Ureter (tissue), 1 donor: ENCODE data around the gene TRIM27. TPM values are rescaled to one million over a fixed set of nuclear protein-coding genes. Genes with fewer than 3 reads are reported as not detected.
"Not testable (repeated sequence)": the region's sequence is repeated elsewhere in the genome, so short reads cannot be mapped to it uniquely, and the experiment has no call there.

Experiments
- DNase-seq: peaks from one replicate; pipeline ENCODE4 v3.0.0-alpha.2; 2020; ENCODE audit warnings: low spot score
- total RNA-seq: library from RNA; stranded (reverse); gene quantifications from one replicate; pipeline ENCODE4 v1.2.4, GENCODE V29; 2023
- donor health status: DM: yes; HTN: yes; CAD: no.

The TRIM27 gene
- total RNA-seq, 1 donor from 2014 or later, result 85.2 TPM

- DNase-seq, result no peak
These were observed 19.4 kb upstream of the TRIM27 start for GRCh38 chr6:28943223-28943556.

GRCh38 chr6:28941684-28942448 is 18.1 kb upstream of the TRIM27 start:
- DNase-seq, result no peak

DNA sequence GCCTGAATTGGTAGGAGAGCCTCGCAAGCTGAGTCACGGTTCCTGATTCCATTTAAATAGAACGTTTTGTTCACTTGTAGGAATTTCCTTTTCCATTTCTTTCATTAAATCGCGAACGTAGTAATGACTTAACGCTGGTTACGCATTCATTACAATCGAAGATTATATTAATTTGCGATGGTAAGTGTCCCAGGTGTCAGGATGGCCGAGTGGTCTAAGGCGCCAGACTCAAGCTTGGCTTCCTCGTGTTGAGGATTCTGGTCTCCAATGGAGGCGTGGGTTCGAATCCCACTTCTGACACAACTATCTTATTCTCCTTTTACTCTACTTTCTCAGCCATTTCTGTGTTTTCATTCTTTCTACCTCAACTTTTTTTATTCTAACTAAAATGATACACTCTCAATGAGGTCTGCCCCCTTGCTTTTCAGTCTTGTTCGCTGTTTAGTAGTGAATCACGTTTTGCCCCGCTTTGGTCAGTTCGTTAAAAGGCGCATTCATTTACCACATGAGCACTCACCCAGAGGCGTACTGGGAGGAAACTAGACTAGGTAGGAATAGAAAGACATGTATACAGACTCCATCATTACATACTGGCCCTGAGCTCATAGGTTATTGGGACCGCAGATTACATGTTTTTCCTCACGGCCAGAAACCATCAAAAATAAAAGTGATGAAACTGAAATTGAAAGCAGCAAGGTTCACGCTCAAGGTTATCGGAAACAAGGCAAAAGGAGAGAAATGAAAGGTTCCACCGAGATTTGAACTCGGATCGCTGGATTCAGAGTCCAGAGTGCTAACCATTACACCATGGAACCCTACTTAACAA is 17.3 kb upstream of the TRIM27 start:
- DNase-seq, result peak; percentile 84

DNA sequence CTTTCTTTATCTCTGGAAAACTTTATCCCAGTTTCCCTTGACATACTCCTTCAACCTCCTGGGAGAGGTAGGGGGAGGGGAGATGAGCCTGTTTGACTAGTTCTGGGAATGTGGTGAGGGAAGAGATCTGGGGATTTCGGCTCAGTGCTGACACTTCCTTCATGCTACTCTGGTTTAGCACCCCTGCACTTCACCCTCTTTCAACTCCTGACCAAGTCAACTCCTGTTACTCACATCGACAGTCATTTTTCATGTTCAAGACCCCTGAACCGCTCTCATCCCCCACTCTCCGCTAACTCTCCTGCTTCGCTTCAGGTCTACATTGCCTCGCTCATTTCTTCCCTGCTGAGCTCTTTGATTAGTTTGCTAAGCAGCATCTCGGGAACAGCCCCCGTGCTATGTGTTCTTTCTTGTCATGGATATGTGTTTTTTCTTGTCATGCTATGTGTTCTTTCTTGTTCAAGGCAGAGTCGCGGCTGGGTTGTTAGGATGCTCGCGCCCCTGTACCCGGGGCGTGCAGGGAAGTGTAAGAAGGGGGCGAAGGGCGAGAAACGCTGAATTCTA is 16.6 kb upstream of the TRIM27 start:
- peak; percentile 48 for DNase-seq

DNA sequence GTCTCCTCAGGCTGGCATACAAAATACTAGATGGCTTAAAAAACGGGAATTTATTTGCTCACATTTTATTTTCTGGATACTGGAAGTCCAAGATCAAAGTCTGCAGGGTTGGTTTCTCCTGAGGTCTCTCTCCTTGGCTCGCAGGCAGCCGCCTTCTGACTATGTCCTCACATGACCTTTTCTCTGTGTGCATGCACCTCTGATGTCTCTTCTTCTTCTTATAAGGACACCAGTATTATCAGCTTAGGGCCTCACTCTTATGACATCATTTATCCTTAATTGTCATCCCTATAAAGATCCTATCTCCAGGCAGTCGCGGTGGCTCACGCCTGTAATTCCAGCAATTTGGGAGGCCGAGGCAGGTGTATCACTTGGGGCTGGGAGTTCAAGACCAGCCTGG is 9.3 kb upstream of the TRIM27 start:
- DNase-seq, result no peak

DNA sequence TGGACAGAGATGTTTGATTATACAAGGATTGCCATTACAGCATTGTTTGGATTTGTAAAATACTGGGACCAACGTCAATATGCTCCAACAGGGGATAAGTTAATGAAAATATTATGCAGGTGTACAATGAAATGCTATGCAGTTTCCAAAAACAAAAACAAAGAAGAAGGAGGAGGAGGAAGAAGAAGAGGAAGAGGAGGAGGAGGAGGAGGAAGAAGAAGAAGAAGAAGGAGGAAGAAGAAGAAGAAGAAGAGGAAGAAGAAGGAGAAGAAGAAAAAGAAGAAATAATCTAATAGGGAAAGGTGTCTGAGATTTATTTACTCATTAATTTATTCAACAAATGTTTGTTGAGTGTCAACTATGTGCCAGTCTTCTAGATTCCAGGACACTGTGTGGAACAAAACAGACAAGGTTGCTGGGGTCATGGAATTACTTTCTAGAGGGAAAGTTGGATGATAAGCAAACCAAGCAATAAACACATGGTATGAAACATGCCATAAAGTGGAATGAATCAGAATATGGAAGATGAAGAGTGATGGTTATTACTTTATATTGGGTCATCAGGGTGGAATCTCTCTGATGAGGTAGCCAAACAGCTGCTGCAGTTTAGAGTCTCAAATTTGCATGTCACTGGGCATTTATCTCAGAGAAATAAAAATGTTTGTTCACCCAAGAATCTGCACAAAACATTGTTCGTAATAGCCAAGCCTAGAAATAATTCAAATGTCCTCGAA is 6.3 kb upstream of the TRIM27 start:
- DNase-seq, result no peak

DNA sequence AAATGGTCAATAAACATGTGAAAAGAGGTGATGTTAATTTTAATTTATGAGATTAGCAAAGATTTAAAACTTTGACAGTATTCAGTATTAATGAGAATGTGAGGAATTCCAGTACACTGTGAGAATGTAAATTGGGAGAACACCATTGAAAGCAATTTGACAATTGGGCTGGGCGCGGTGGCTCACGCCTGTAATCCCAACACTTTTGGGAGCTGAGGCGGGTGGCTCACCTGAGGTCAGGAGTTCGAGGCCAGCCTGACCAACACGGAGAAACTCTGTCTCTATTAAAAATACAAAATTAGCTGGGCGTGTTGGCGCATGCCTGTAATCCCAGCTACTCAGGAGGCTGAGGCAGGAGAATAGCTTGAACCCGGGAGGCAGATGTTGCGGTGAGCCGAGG is 5.6 kb upstream of the TRIM27 start:
- DNase-seq, result not testable (repeated sequence)

DNA sequence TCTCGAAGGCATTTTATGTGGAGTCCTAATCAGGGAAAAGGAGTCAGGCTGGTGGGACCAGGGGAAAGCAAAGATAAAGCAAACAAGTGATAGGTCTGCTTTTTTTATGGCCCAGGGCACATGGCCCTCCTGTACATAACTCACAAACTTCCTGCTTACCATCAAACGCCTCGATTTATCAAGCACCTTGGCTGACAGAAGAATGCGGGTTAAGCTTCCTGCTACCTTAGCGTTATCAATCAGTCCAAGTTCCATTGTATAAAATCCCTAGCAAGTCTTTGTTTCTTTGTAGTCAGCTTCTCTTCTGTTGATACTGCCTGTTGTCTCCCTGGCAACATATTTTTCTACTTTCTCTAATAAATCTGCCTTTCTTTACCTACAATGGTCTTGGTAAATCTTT is 4.1 kb upstream of the TRIM27 start:
- no peak for DNase-seq

GRCh38 chr6:28922821-28923317 is 916 bp downstream of the TRIM27 start:
- DNase-seq, result peak; percentile 59

- peak; percentile 57 for DNase-seq
These were observed 1.6 kb downstream of the TRIM27 start for GRCh38 chr6:28922004-28922820.

DNA sequence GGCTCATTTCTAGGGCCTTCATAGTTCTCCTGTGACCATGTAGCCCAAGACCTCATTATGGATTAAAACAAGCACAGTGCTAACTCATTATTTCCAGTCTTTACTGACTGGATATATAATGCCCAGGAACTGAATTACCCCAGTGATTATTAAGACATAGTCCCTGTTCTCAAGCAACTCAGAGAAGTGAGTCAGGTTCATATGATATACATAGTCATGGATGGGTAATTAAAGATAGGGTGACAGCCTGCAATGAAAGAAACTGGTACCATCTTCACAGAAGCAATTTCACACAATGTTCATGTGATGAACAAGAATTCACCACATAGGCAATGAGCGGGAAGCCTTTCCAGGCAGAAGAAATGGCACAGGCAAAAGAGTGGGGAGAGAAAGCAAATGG is 3.5 kb downstream of the TRIM27 start:
- DNase-seq, result no peak

- no peak for DNase-seq
These were observed 8.8 kb downstream of the TRIM27 start for GRCh38 chr6:28914941-28915340.

- no peak for DNase-seq
These were observed 12.7 kb downstream of the TRIM27 start for GRCh38 chr6:28910901-28911690.

DNA sequence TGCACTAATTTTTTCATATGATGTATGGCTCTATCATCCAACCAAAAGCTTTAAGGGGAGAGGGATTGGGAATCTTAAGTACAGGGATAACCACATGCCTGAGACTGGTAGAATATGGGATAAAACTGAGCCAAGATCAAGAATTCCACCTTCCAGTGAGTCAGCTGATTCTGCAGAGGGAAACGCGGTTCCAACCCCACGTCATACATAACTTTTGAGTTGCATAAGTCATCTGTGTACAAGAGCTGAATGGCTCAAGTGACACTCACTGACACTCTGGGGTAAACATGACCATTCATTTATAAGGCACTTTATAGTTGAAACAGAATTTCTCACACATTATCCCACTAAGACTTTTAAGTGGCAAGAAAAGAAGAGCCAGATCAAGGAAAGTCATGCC is 16.4 kb downstream of the TRIM27 start:
- no peak for DNase-seq

DNA sequence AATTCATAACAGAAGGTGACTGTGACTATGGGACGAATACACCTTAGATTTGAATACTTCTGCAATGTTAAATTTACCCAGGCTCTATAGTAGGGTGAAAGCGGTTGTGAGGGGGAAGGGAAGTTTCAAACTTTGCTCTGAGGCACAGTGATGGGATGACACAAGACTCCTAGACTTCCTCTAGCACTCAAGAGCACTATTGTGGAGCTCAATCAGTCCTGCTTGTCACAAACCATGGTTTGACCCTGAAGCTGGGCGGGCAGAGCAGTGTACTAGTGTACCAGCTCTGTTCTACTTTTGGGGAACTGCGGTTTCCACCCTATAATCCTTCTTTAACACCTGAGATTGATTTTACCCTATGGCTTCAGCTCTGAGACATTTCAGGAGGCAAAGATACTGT is 17.1 kb downstream of the TRIM27 start:
- DNase-seq, result no peak

GRCh38 chr6:28903686-28904085 is 20.1 kb downstream of the TRIM27 start:
- no peak for DNase-seq

GRCh38 chr6:28901831-28902230 is 22.0 kb downstream of the TRIM27 start:
- no peak for DNase-seq

DNA sequence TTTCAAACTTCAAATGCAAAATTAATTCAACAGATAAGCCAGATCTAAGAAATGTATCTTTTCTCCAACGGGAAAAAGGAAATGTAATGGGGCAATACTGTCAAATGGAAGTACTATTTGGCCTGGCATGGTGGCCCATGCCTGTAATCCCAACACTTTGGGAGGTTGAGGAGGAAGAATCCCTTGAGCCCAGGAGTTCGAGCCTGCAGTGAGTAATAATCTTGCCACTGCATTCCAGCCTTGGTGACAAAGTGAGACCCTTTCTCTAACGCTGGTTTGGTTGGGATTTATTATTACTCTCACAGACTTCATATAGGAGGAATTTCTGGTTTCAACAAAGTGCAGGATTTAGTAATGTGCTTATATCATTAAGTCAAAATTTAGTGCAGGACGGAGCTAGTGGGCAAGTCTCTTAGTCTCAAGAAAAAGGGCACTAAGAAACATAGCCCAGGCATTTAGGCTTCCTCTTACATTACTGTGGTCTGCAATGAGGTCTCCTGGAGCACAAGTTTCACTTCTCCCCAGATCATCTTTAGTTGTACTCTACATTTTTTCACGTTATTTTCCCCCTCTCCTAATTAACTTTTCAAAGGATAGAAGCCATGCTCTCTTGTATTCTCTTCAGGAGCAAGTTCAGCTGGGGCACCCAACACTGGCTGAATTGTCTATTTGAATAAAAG is 23.1 kb downstream of the TRIM27 start:
- DNase-seq, result no peak

DNA sequence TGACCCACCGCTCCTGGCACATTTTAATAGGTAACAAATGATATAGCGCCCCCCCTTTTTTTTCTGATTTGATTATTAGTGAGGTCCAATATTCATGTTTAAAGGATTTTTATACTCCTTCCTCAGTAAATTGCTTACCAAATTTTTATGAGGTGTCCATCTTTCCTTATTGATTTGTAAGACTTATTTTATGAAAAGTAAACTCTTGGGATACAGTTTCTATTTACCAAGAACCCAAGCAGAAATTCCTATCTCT is 25.1 kb downstream of the TRIM27 start:
- no peak for DNase-seq

DNA sequence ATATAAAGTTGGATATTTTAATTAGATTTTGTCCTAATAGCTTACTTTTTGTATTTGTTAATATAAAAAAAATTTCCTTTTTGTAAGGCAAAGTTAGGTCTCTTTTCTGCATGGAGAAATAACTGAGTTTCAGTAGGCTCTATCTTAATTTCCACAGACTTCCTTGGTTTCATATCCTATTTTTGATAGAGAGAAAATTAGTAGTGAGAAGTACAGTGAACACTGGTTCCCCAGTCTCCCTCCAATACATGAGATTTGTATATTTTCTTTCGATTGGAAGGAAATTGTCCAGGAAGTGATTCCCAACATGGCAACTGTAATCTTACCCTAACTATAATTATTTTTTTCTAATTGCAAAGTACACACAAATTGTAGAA is 26.4 kb downstream of the TRIM27 start:
- DNase-seq, result no peak
